HPDE6-E6E7 (cell line): Measurements from ENCODE around the gene DPM2.
A peak's percentile ranks its signal among the peaks of the same experiment; 100 is the strongest.

Experiments
- DNase-seq: peaks from one replicate; pipeline ENCODE4 v3.0.0; 2011; ENCODE audit warnings: missing footprints; ENCODE audit errors: extremely low spot score

DPM2 gene

GRCh38 chr9:127937388-127938297 lies at the start of gene DPM2:
Gene DPM2, minus strand, starts transcription at chr9:127937854. Its CDS starts 34 bp downstream, at chr9:127937820.
- peak; percentile 83 for DNase-seq

GRCh38 chr9:127987103-127987614 lies 49.5 kb upstream of the DPM2 start:
- peak; percentile 76 for DNase-seq

GRCh38 chr9:127985011-127985410 lies 47.4 kb upstream of the DPM2 start:
- no peak for DNase-seq

- no peak for DNase-seq
These were observed 46.2 kb upstream of the DPM2 start for GRCh38 chr9:127983847-127984289.

GRCh38 chr9:127982912-127983311 lies 45.3 kb upstream of the DPM2 start:
- no peak for DNase-seq

GRCh38 chr9:127981559-127982121 lies 44.0 kb upstream of the DPM2 start:
- no peak for DNase-seq

- peak; percentile 90 for DNase-seq
These were observed 43.3 kb upstream of the DPM2 start, which contains the start of gene EEIG1 for GRCh38 chr9:127980706-127981558. Gene EEIG1, minus strand, starts transcription at chr9:127980989. Its CDS starts 852 bp downstream, at chr9:127980137.

- no peak for DNase-seq
These were observed 42.5 kb upstream of the DPM2 start for GRCh38 chr9:127980060-127980705.

- no peak for DNase-seq
These were observed 41.8 kb upstream of the DPM2 start for GRCh38 chr9:127979333-127980059.

- no peak for DNase-seq
These were observed 41.3 kb upstream of the DPM2 start for GRCh38 chr9:127979015-127979332.

- DNase-seq, result no peak
These were observed 40.4 kb upstream of the DPM2 start for GRCh38 chr9:127977884-127978647.

- DNase-seq, result no peak
These were observed 39.6 kb upstream of the DPM2 start for GRCh38 chr9:127977009-127977883.

GRCh38 chr9:127976498-127976897 lies 38.8 kb upstream of the DPM2 start:
- no peak for DNase-seq

GRCh38 chr9:127975376-127976315 lies 38.0 kb upstream of the DPM2 start:
- DNase-seq, result no peak

GRCh38 chr9:127974769-127975261 lies 37.2 kb upstream of the DPM2 start:
- no peak for DNase-seq

- DNase-seq, result no peak
These were observed 36.5 kb upstream of the DPM2 start for GRCh38 chr9:127974001-127974768.
